GM12875 (cell line): Measurements from ENCODE around the gene APOE.
"Not testable (repeated sequence)": the region's sequence is repeated elsewhere in the genome, so short reads cannot be mapped to it uniquely, and the experiment has no call there.

Experiments used
- H3K4me3 ChIP-seq: one replicate; pipeline ENCODE4 v1.5.1; 2011; ENCODE audit warnings: low read depth, low read length, control low read depth
- CTCF ChIP-seq: IDR thresholded peaks from 2 replicates; pipeline ENCODE4 v1.5.1; 2011; ENCODE audit warnings: low read depth, mild to moderate bottlenecking, control low read depth, inconsistent platforms, low read length, moderate library complexity, borderline replicate concordance; ENCODE audit not compliant: insufficient read depth

APOE gene

GRCh38 chr19:44924243-44924725, 18.7 kb downstream of the APOE start:
- no peak for TF ChIP-seq CTCF
- H3K4me3 ChIP-seq: no peak overlapping the region

DNA sequence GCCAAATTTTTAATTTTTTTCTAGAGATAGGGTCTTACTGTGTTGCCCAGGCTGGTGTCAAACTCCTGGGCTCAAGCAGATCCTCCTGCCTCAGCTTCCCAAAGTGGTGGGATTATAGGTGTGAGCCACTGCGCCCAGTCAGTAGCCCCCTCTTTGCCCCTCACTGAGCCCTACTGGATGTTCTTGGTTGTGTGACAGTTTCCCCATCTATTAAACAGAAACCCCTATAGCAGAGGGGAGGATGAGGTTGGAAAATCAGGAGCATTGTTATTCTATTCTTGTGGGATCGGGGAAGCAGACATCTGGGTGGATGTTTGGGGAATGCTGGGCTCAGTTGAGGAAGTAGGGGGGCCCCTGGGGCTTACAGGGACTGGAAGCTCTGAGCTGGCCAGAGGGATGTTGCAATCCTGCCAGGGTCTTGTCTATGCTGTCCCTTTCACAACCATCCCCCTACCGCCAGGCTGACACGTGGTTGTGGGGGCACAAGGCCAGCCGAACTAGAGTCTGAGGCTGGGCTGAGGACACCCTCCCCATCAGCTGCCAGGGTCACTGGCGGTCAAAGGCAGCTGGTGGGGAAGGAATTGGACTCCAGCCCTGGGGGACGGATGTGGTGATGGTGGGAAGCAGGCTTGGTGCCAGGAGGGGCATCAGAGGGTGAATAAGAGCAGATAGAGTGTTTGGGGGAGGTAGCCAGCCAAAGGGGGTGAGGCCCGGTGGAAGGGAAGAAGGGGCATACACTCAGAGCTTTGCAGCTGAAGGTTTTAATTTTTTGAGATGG, 19.7 kb downstream of the APOE start:
- no peak overlapping the region for H3K4me3 ChIP-seq
- TF ChIP-seq CTCF: no peak

DNA sequence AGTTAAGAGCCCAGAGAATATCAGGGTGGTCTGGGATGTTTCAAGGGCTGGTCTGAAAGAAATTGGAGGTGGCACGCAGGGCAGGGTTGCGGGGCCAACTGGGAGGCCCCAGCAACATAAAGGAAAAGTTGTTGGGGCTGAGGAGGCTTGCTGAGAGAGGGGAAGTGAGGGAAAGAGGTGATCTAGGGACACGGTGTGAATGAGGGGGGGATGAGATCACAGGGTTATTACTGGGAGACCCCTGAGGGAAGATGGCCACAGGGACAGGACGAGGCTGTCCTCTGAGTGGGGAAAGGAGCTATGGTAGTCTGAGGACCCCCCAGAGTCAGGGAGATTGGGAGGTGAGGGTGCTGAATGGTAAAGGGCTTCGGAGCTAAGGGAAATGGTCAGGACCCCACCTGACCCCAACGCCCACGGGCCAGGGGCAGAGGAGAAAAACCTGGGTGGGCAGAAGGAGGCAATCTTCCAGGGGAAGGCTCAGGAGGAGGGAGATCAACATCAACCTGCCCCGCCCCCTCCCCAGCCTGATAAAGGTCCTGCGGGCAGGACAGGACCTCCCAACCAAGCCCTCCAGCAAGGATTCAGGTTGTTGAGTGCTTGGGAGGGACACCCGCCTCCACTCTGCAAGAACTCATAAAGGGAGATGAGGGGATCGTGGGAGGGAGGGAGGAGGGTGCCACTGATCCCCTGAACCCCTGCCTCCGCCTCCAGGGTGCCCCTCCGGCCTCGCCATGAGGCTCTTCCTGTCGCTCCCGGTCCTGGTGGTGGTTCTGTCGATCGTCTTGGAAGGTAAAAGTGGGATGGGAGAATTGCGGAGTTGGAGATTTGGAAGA, 20.9 kb downstream of the APOE start:
- H3K4me3 ChIP-seq: not testable (repeated sequence)

DNA sequence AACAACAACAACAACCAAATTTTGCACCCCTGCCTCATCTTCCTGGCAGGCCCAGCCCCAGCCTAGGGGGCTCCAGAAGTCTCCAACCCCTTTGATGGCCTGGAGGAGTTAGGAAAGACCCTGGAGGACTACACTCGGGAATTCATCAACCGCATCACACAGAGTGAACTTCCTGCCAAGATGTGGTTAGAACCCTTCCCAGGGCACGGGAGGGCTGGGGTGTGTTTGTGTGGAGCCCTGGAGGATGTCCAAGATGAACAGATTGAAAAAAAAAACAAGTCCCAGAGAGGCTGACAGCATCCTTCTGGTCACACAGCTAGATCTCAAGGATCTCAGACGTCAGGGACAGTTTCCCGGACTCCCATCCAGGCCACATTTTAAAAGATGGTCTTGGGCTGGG, 22.1 kb downstream of the APOE start:
- no peak overlapping the region for H3K4me3 ChIP-seq
- TF ChIP-seq CTCF: no peak

DNA sequence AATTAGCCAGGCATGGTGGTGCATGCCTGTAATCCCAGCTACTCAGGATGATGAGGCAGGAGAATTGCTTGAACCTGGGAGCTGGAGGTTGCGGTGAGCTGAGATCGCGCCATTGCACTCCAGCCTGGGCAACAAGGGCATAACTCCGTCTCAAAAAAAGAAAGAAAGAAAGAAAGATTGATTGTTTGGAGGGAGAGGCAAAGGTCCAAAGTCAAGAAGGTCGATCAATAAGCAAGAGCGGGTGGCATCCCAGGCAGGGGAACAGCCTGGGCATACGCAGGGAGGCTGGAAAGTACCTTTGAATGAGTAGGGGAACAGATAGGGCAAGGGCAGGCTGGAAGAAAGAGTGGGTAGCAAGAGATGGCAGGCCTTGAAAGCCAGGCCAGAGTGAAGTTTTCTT, 24.5 kb downstream of the APOE start:
- no peak overlapping the region for H3K4me3 ChIP-seq
- TF ChIP-seq CTCF: no peak

DNA sequence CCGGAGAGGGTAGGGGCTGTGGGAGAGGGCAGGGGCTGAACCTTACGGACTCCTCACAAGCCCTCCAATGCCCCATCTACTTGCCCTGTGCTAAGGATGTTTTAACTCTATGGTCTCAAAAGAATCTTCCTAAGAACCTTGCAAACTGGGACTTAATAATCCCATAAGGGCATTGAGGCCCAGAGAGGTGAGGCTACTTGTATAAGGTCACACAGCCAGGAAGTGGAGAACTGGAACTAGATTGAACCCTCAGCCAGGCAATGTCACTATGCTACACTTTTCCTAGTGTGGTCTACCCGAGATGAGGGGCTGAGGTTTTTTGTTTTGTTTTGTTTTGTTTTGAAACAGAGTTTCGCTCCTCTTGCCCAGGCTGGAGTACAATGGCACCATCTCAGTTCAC, 25.9 kb downstream of the APOE start:
- no peak for TF ChIP-seq CTCF
- no peak overlapping the region for H3K4me3 ChIP-seq

- no peak for TF ChIP-seq CTCF
- H3K4me3 ChIP-seq: no peak overlapping the region
Measured at GRCh38 chr19:44939668-44940067, 34.1 kb downstream of the APOE start.
